DOHH2 (cell line): ENCODE data around the gene PLPP3.
A peak's percentile ranks its signal among the peaks of the same experiment; 100 is the strongest.

Experiments used
- H3F3A ChIP-seq: fragments of 200-600 bp; sonication (generic), shearing (Covaris generic); 2 replicates; pipeline ENCODE4 v1.6.0; 2016; ENCODE audit warnings: antibody characterized with exemption, mild to moderate bottlenecking; ENCODE audit not compliant: control insufficient read depth, insufficient read depth
- H3K27ac ChIP-seq: fragments of 200-600 bp; sonication (generic); 2 replicates; pipeline ENCODE4 v1.5.1; 2014; ENCODE audit warnings: low read depth, mild to moderate bottlenecking, low read length, moderate library complexity
- H3K27me3 ChIP-seq: fragments of 200-600 bp; sonication (generic); 2 replicates; pipeline ENCODE4 v1.6.1; 2014; ENCODE audit warnings: mild to moderate bottlenecking, low read length, mixed read lengths; ENCODE audit not compliant: control insufficient read depth
- H3K36me3 ChIP-seq: fragments of 200-600 bp; sonication (generic); 2 replicates; pipeline ENCODE4 v1.6.1; 2014; ENCODE audit warnings: mild to moderate bottlenecking, low read length, moderate library complexity, mixed read lengths; ENCODE audit not compliant: control insufficient read depth
- H3K4me1 ChIP-seq: fragments of 200-600 bp; sonication (generic); 2 replicates; pipeline ENCODE4 v1.6.1; 2014; ENCODE audit warnings: mild to moderate bottlenecking, low read length, mixed read lengths; ENCODE audit not compliant: control insufficient read depth
- H3K4me2 ChIP-seq: fragments of 200-600 bp; sonication (generic); 2 replicates; pipeline ENCODE4 v1.6.0; 2014; ENCODE audit warnings: mild to moderate bottlenecking, low read length, moderate library complexity
- H3K4me3 ChIP-seq: fragments of 200-600 bp; sonication (generic); 2 replicates; pipeline ENCODE4 v1.5.1; 2014; ENCODE audit warnings: mild to moderate bottlenecking, low read length, mixed read lengths
- H3K79me2 ChIP-seq: fragments of 200-600 bp; sonication (generic); 2 replicates; pipeline ENCODE4 v1.6.1; 2014; ENCODE audit warnings: mild to moderate bottlenecking, low read length, mixed read lengths; ENCODE audit not compliant: control insufficient read depth
- H3K9me2 ChIP-seq: fragments of 200-600 bp; sonication (generic); replicated peaks from 2 replicates; pipeline ENCODE4 v1.6.1; 2014; ENCODE audit warnings: mild to moderate bottlenecking, low read length, mixed read lengths; ENCODE audit not compliant: control insufficient read depth
- H3K9me3 ChIP-seq: fragments of 200-600 bp; sonication (generic); 2 replicates; pipeline ENCODE4 v1.6.1; 2014; ENCODE audit warnings: antibody characterized with exemption, low read length, mixed read lengths; ENCODE audit not compliant: control insufficient read depth, insufficient read depth
- H4K20me1 ChIP-seq: fragments of 200-600 bp; sonication (generic); 2 replicates; pipeline ENCODE4 v1.6.0; 2014; ENCODE audit warnings: low read depth, mild to moderate bottlenecking, antibody characterized with exemption, low read length, moderate library complexity; ENCODE audit not compliant: control insufficient read depth, insufficient read depth
- CTCF ChIP-seq: fragments of 200-600 bp; sonication (generic); IDR thresholded peaks from one replicate; pipeline ENCODE4 v1.5.1; 2014; ENCODE audit warnings: antibody characterized with exemption, mild to moderate bottlenecking, low read depth, low read length; ENCODE audit not compliant: poor library complexity, severe bottlenecking
- EZH2phosphoT487 ChIP-seq: fragments of 200-600 bp; sonication (generic); IDR thresholded peaks from 2 replicates; pipeline ENCODE4 v1.6.1; 2017; ENCODE audit warnings: borderline replicate concordance, mild to moderate bottlenecking, antibody characterized with exemption, low read length, moderate library complexity, mixed read lengths

The PLPP3 gene

GRCh38 chr1:56577406-56578137, 1.8 kb downstream of the PLPP3 start:
- H3K9me2 ChIP-seq, result no peaks in the 10 kb centered on the region
- TF ChIP-seq CTCF, result no peak
- no peak for TF ChIP-seq EZH2phosphoT487
- H3K27ac ChIP-seq, result no peak overlapping the region
- peaks cover 26% of the 10 kb centered on the region for H3K27me3 ChIP-seq
- peaks cover 26% of the 10 kb centered on the region for H3K4me1 ChIP-seq
- H4K20me1 ChIP-seq, result no peaks in the 10 kb centered on the region
- H3K36me3 ChIP-seq, result no peaks in the 10 kb centered on the region
- peak overlapping the region; percentile 73 for H3K4me3 ChIP-seq
- H3K79me2 ChIP-seq, result no peaks in the 10 kb centered on the region
- no peaks in the 10 kb centered on the region for H3K9me3 ChIP-seq
- no peaks in the 10 kb centered on the region for H3F3A ChIP-seq
- peak overlapping the region; percentile 70 for H3K4me2 ChIP-seq

GRCh38 chr1:56576880-56577405, 2.4 kb downstream of the PLPP3 start:
- no peaks in the 10 kb centered on the region for H3K36me3 ChIP-seq
- no peak for TF ChIP-seq EZH2phosphoT487
- TF ChIP-seq CTCF, result peak; percentile 48
- H3K4me1 ChIP-seq, result peaks cover 26% of the 10 kb centered on the region
- H3F3A ChIP-seq, result no peaks in the 10 kb centered on the region
- peak overlapping the region; percentile 70 for H3K4me2 ChIP-seq
- peak overlapping the region; percentile 73; the same call in 1 of the 2 replicates for H3K4me3 ChIP-seq
- no peak overlapping the region for H3K27ac ChIP-seq
- no peaks in the 10 kb centered on the region for H4K20me1 ChIP-seq
- no peaks in the 10 kb centered on the region for H3K9me2 ChIP-seq
- no peaks in the 10 kb centered on the region for H3K9me3 ChIP-seq
- H3K27me3 ChIP-seq, result peaks cover 26% of the 10 kb centered on the region
- no peaks in the 10 kb centered on the region for H3K79me2 ChIP-seq

GRCh38 chr1:56575865-56576264, 3.5 kb downstream of the PLPP3 start:
- no peaks in the 10 kb centered on the region for H3K9me3 ChIP-seq
- H4K20me1 ChIP-seq, result no peaks in the 10 kb centered on the region
- no peak overlapping the region for H3K27ac ChIP-seq
- H3K36me3 ChIP-seq, result no peaks in the 10 kb centered on the region
- no peaks in the 10 kb centered on the region for H3K9me2 ChIP-seq
- H3K79me2 ChIP-seq, result no peaks in the 10 kb centered on the region
- H3K4me3 ChIP-seq, result no peak overlapping the region
- H3F3A ChIP-seq, result no peaks in the 10 kb centered on the region
- peaks cover 26% of the 10 kb centered on the region for H3K4me1 ChIP-seq
- TF ChIP-seq CTCF (no peak), EZH2phosphoT487 (no peak)
- no peak overlapping the region for H3K4me2 ChIP-seq
- H3K27me3 ChIP-seq, result peaks cover 26% of the 10 kb centered on the region
